ENCODE measurements around the gene GNL3L. TPM values are rescaled to one million over a fixed set of nuclear protein-coding genes. Genes with fewer than 3 reads are reported as not detected.
"Not testable (repeated sequence)": the region's sequence is repeated elsewhere in the genome, so short reads cannot be mapped to it uniquely, and the experiment has no call there.

Gene GNL3L, protein sequence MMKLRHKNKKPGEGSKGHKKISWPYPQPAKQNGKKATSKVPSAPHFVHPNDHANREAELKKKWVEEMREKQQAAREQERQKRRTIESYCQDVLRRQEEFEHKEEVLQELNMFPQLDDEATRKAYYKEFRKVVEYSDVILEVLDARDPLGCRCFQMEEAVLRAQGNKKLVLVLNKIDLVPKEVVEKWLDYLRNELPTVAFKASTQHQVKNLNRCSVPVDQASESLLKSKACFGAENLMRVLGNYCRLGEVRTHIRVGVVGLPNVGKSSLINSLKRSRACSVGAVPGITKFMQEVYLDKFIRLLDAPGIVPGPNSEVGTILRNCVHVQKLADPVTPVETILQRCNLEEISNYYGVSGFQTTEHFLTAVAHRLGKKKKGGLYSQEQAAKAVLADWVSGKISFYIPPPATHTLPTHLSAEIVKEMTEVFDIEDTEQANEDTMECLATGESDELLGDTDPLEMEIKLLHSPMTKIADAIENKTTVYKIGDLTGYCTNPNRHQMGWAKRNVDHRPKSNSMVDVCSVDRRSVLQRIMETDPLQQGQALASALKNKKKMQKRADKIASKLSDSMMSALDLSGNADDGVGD
- 10 to 100 TPM; 54.8 to 55.3 TPM for total RNA-seq
- 10 to 100 TPM; 22.5 to 43.1 (median 33.3) TPM for polyA plus RNA-seq
- total RNA-seq = 71.9 to 189 (median 93.0) reads per million in 6 experiments

DNA sequence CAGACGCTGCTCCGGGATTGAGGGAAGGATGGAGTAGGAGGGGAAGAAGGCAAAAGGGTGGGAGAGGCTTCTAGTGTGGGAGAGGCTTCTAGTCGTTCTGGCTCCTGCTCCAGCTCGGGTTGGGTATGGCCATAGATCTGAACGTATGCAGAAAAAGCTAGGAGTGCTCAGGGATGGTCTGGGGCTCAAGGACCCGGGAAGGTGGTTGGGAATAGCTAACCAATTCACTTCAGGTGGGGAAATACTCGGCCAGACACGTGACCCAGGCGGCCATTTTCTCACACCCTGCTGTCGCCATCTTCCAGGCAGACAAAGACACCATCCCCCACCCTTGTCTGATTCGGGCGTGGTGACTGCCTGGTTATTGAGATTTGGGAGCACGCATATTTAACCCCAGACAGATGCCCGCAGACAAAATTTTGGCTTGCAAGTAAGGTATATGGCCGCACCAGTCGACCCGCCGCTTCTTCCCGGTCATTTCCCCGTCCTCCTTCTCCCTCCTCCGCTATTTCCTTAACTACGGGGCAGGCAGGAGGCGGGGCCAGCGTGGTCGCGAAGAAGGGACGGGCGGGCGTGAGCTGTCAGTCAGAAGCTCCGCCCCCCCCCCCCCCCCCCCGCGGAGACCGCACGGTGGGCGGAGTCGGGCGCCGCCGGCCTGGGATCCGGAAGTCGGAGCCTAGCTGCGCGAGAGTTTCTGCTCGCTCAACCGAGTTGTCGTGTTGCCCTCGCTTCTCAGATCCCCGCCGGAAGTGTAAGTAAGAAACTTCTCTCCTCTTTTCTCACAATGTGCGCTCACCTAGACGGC lies at the start of gene GNL3L:
Gene GNL3L, plus strand, starts transcription at position 668 of the 805 bp plus-strand sequence. CDS start 2,348 bp downstream, outside the sequence.
- ATAC-seq (peak; percentile 89 to 90), DNase-seq (peak; percentile 68 to 90 (median 76))
- peaks cover 0 to 9% (median 3%) of the 10 kb centered on the region in 9 donors for H3K9me3 Mint-ChIP-seq
- POLR2A ChIA-PET = interaction anchor here (0.5 to 2.9 kb wide), 9 partner anchors 89 to 846 kb away, joined by 3 to 37 read pairs (median 4); partner anchors contain the start of genes APEX2, PHF8 and TSR2
- peak within 1 kb of the TSS; percentile 88 to 96 (median 94) for H3K4me3 Mint-ChIP-seq
- H3K36me3 Mint-ChIP-seq = peaks cover 3 to 23% (median 5%) of the 10 kb centered on the region in 3 donors
- H3K27ac Mint-ChIP-seq = peak within 1 kb of the TSS; percentile 90 to 98 (median 97)
- H3K27me3 Mint-ChIP-seq = no peaks in the 10 kb centered on the region
- H3K4me1 Mint-ChIP-seq = peaks cover 14 to 41% (median 34%) of the 10 kb centered on the region in 4 donors

DNA sequence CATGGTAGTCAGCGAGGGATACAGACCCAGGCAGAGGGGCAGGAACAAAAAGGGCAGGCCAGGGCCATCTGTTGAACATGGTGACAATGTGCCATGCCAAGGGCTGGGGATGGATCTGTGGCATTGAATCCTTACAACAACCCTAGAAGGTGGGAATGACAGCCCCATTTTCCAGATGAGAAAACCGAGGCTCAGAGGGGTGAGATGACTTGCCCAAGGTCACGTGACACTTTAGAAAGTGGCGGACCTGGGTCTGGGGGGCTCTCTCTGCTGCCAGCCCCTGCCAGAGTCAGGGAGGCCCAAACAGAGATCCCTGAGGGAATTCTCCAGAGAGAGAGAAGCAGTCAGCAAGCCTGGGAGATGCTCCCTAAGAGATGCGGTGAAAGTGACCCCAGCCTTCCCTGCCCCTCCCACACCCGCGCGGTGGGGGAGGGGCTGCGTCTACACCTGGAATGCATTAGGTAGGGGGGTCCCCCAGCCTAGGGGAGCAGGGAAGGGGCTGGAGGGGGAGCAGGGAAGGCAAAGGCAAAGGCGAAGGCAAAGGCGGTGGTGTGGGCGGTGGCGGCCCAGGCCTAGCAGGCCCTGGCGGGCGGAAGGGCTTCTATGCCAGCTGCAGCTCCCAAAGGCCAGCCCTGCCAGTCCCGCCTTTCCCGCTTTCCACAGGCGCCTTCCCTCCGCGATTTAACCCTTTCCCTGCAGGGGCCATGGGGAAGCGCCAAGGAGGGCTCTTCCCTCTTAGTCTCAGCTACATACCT lies 47.0 kb upstream of the GNL3L start:
- DNase-seq (no peak), ATAC-seq (no peak)
- H3K4me3 Mint-ChIP-seq = no peak overlapping the region
- no peak overlapping the region for H3K27ac Mint-ChIP-seq
- no peaks in the 10 kb centered on the region for H3K4me1 Mint-ChIP-seq
- H3K36me3 Mint-ChIP-seq = no peaks in the 10 kb centered on the region
- POLR2A ChIA-PET = no interaction called here
- no peaks in the 10 kb centered on the region for H3K9me3 Mint-ChIP-seq
- no peaks in the 10 kb centered on the region for H3K27me3 Mint-ChIP-seq

DNA sequence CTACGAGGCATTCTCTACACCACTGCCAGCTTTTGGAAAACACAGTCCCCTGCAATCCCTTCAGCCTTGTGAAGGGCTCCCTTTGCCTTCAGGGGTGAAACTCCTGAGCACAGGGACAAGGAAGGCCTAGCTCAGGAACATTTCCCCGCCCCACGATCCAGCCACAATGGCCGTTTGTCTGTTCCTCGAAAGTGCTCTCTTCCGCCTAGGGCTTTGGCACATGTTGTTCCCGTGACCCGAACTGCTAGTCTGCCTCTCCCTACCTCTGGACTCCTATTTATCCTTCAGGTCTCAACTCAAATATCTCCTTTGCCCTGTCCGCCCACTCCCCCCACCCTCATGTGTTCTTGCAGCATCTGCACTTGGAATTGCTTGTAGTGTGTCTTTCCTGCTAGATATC lies 46.1 kb upstream of the GNL3L start:
- POLR2A ChIA-PET = no interaction called here
- ATAC-seq = no peak
- Mint-ChIP-seq H3K4me1 (no peaks in the 10 kb centered on the region), H3K27ac (no peak overlapping the region), H3K36me3 (no peaks in the 10 kb centered on the region), H3K4me3 (no peak overlapping the region), H3K27me3 (peaks cover 0 to 2% (median 0%) of the 10 kb centered on the region in 5 donors), H3K9me3 (peaks cover 0 to 2% (median 0%) of the 10 kb centered on the region in 9 donors)
- no peak for DNase-seq

DNA sequence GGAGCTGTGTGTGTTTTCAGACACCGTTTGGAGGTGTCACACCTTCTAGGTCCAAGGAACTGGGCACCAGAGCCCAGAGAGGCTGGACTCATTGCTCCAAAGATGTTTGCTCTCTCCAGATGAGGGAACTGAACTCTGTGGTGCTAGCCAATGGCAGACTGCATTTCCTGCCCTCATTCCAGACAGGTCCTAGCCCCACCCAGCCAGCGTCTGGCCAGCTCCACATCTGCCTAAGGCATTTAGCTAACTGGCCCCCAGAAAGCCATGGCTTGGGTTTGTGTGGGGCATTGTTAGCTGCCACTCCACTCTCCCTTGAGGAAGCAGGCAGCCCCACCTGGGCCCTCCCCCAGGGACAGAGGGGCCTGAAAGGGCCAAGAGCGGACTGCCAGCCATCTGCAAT lies 45.4 kb upstream of the GNL3L start:
- peaks cover 0 to 2% (median 0%) of the 10 kb centered on the region in 9 donors for H3K9me3 Mint-ChIP-seq
- ATAC-seq = no peak
- POLR2A ChIA-PET = no interaction called here
- H3K27ac Mint-ChIP-seq = no peak overlapping the region
- H3K27me3 Mint-ChIP-seq = peaks cover 0 to 2% (median 0%) of the 10 kb centered on the region in 5 donors
- H3K4me1 Mint-ChIP-seq = no peaks in the 10 kb centered on the region
- DNase-seq = no peak
- H3K36me3 Mint-ChIP-seq = no peaks in the 10 kb centered on the region
- no peak overlapping the region for H3K4me3 Mint-ChIP-seq

DNA sequence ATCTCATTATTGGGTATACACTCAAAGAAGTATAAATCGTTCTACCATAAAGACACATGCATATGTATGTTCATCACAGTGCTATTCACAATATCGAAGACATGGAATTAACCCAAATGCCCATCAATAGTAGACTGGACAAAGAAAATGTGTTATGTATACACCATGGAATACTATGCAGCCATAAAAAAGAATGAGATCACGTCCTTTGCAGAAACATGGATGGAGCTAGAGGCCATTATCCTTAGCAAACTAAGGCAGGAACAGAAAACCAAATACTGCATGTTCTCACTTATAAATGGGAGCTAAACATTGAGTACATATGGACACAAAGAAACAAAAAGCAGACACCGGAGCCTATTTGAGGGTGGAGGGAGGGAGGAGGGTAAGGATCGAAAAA lies 40.2 kb upstream of the GNL3L start:
- H3K4me3 Mint-ChIP-seq, H3K36me3 Mint-ChIP-seq, DNase-seq, H3K4me1 Mint-ChIP-seq, ATAC-seq, H3K9me3 Mint-ChIP-seq, H3K27ac Mint-ChIP-seq, H3K27me3 Mint-ChIP-seq, POLR2A ChIA-PET: not testable (repeated sequence)

DNA sequence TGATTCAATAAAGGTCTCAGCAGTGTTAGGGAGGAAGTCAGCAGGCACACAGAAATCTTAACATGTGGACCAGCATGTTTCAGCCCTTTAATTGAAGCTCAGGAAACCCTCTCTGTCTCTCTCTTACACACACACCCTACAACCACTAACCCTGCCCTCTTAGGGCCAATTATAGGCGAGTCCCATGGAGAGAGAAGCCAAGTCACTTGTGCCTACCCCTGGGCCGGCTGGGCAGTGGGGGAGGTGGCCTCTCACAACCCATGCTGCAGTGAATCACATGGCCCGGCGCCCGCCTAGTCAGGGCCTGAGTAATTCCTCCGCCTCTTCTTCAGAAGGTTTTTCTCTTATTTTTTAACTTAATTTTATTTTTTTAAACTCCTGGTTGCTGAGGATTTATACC lies 37.7 kb upstream of the GNL3L start:
- DNase-seq (no peak), ATAC-seq (no peak)
- Mint-ChIP-seq H3K4me3 (no peak overlapping the region), H3K36me3 (peaks cover 0 to 3% (median 3%) of the 10 kb centered on the region in 3 donors), H3K4me1 (peaks cover 0 to 13% (median 7%) of the 10 kb centered on the region in 4 donors), H3K27ac (no peak overlapping the region), H3K9me3 (peaks cover 0 to 9% (median 0%) of the 10 kb centered on the region in 9 donors), H3K27me3 (peaks cover 12 to 24% (median 16%) of the 10 kb centered on the region in 5 donors)
- POLR2A ChIA-PET = no interaction called here

DNA sequence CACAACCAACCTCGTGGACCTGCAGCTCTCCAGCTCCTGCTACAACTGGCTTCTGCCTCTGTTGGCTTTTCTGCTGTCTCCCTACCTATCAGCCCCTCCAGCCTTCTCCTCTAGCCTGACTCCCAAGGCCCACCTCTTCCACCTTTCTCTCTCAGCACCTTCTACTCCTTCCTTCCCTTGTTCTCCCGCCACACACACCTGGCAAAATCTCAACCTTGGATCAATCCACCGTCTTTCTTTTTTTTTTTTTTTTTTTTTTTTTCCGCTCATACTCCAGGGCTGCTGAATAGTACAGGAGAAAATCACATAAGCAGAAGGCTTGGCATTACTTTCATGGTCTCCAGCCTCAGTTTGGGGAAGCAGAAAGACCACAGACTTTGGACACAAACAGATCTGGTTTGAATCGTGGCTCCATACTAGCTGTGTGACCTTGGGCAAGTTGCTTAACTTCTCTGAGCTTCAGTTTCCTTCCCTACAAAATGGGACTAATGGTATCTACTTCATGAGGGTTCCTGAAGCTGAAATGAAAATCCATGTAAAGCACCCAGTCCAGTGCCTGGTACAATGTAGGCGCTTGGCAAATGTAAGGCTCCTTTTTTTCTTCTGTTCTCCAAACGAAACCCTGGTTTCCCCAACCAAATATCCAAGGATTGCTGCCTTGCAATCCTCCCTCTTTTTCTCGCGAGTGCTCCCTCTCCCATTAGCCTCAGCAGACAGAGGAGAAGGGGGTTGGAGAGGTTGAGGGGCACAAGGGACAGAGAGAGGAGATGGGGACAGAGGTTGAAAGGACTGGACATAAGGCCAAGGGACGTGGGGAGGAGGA lies 35.6 kb upstream of the GNL3L start:
- ATAC-seq = no peak
- peaks cover 0 to 13% (median 7%) of the 10 kb centered on the region in 4 donors for H3K4me1 Mint-ChIP-seq
- no peak for DNase-seq

DNA sequence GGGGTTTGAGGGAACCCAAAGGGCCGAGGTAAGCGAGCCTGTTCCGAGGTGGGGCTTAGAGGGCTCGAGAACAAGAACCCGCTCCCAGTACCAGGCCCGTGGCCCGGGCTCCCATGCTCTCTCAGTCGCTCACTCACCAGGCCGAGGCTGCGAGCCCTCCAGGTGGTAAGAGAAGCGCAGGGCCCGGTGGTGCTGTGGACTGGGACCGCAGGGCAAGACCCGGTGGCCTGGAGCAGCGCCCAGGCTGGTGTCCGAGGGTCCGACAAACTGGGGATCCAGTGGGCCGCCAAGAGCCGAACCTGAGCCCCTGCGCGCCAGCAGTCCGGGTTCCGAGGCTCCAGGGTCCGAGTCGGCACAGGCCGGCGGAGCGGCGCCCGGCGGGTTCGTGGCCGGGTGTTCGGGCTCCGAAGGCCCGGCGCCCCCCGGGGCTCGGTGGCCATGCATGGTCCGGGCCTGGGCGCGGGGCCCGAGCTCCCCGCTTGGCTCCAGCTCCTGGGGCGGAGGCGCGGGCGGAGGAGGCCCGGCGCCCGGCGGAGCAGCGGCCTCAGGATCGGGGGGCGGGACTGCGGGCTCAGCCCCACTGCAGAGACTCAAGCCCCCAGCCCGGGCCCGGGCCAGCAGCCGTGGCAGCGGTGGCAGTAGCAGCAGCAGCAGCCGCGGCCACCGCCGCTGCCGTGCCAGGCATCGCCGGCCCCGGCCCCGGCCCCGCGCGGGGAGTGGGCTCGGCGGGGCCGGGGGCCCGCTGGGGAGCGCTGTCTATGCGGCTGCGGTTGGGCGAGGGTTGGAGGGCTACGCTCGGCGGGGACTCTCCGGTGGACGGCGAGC lies 34.8 kb upstream of the GNL3L start:
- ATAC-seq (peak; percentile 29 to 61), DNase-seq (peak in 2 of 10 donors; percentile 3 to 9)
- H3K4me1 Mint-ChIP-seq = peaks cover 0 to 13% (median 7%) of the 10 kb centered on the region in 4 donors
- peak overlapping the region; percentile 19 to 77 (median 69) for H3K4me3 Mint-ChIP-seq
- no peak overlapping the region for H3K27ac Mint-ChIP-seq
- POLR2A ChIA-PET = no interaction called here
- H3K27me3 Mint-ChIP-seq = peaks cover 16 to 46% (median 31%) of the 10 kb centered on the region in 5 donors
- H3K36me3 Mint-ChIP-seq = peaks cover 0 to 3% (median 3%) of the 10 kb centered on the region in 3 donors
- peaks cover 0 to 7% (median 0%) of the 10 kb centered on the region in 9 donors for H3K9me3 Mint-ChIP-seq

More for the DNA sequence above, 35.6 kb upstream of the GNL3L start:
- POLR2A ChIA-PET = no interaction called here
- peaks cover 0 to 7% (median 0%) of the 10 kb centered on the region in 9 donors for H3K9me3 Mint-ChIP-seq
- H3K27me3 Mint-ChIP-seq = peaks cover 14 to 44% (median 28%) of the 10 kb centered on the region in 5 donors
- H3K36me3 Mint-ChIP-seq = peaks cover 0 to 3% (median 3%) of the 10 kb centered on the region in 3 donors
- H3K27ac Mint-ChIP-seq = peak overlapping the region in 4 of 10 donors; percentile 43 to 72 (median 50)
- H3K4me3 Mint-ChIP-seq = peak overlapping the region; percentile 46 to 77 (median 70)

DNA sequence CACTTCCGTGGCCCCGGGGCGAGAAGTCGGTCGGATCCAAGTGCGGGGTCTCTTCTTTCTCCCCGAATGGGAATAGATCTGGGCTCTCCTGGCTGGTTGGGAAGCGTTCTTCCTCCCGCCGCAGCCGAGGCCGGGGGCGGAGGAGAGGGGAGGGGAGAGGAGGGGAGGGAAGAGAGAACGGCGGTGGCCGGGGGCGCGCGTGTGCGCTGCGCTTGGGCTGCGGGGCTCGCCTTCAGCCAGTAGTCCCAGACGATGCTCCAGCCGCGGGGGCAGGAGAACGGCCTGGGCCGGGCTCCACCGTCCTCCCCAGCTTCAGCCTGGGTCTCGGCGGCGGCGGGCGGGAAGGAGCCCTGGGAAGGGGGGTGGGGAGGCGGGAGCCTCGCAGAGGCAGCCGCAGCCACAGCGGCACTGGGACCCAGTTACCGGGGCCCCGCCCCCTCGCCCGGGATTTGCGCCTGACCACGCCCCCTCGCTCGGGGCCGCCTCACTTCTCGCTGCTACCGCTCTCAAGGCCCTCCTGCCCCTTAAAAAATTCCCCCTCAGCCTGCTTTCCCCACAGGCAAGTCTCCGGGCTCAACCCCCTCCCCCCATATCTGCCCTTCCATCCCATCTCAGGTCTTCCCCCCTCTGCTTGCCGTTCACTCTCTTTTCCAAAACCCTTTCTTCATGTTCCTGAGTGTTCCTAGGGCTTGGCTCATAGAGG lies 34.1 kb upstream of the GNL3L start, which contains the start of gene FGD1:
Gene FGD1, minus strand, starts transcription at position 421 of the 703 bp plus-strand sequence. CDS start 802 bp downstream, outside the sequence.
- peaks cover 0 to 7% (median 0%) of the 10 kb centered on the region in 9 donors for H3K9me3 Mint-ChIP-seq
- ATAC-seq (peak; percentile 42 to 70), DNase-seq (peak in 5 of 10 donors; percentile 1 to 43 (median 19))
- H3K27me3 Mint-ChIP-seq = peaks cover 13 to 46% (median 31%) of the 10 kb centered on the region in 5 donors
- H3K4me1 Mint-ChIP-seq = peaks cover 0 to 13% (median 8%) of the 10 kb centered on the region in 4 donors
- H3K36me3 Mint-ChIP-seq = peaks cover 0 to 3% (median 3%) of the 10 kb centered on the region in 3 donors
- POLR2A ChIA-PET = no interaction called here
- H3K27ac Mint-ChIP-seq = peak within 1 kb of the TSS in 4 of 10 donors; percentile 22 to 64 (median 24)
- peak within 1 kb of the TSS; percentile 54 to 85 (median 74) for H3K4me3 Mint-ChIP-seq

DNA sequence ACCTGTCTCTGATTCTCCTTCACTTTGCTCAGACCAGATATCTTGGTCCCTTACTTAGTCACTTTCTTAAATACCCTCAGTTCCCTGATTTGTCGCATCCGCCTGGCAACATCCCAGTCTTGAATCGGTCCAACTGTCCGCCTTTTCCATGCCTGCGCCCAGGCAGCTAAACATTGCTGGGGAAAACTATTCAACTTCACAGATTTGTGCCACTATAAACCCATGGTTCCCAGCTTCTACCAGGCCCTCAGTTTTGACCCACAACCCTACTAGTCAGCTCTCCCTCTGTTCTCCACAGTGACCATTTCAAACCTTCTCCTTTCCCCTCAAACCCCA lies 33.5 kb upstream of the GNL3L start:
- Mint-ChIP-seq H3K27me3 (peaks cover 13 to 46% (median 31%) of the 10 kb centered on the region in 5 donors), H3K27ac (peak overlapping the region in 4 of 10 donors; percentile 22 to 64 (median 24)), H3K36me3 (peaks cover 0 to 3% (median 3%) of the 10 kb centered on the region in 3 donors), H3K9me3 (peaks cover 0 to 7% (median 0%) of the 10 kb centered on the region in 9 donors), H3K4me3 (peak overlapping the region; percentile 52 to 85 (median 74)), H3K4me1 (peaks cover 0 to 13% (median 8%) of the 10 kb centered on the region in 4 donors)
- no peak for DNase-seq
- POLR2A ChIA-PET = no interaction called here
- no peak for ATAC-seq
